Sigmoid colon (tissue), 3 donors: ENCODE results near the gene TMEM184B.

Source experiments
- POLR2A ChIP-seq, 2 donors: fragments of 450-650 bp; IDR thresholded peaks; one replicate each; pipeline ENCODE4 v1.6.1; 2016; ENCODE audit warnings: antibody characterized with exemption in 2 of 2, mild to moderate bottlenecking in 2 of 2, moderate library complexity in 2 of 2
- TF ChIP-seq, protein P1 (sequence below), 4 experiments: fragments of 450-650 bp in 3 of 4; fragments of 200-600 bp in 1 of 4; IDR thresholded peaks; one replicate each; pipeline ENCODE4 v1.5.1; 2016 to 2019; ENCODE audit warnings: antibody characterized with exemption in 4 of 4, mild to moderate bottlenecking in 3 of 4, moderate library complexity in 2 of 4

DNA sequence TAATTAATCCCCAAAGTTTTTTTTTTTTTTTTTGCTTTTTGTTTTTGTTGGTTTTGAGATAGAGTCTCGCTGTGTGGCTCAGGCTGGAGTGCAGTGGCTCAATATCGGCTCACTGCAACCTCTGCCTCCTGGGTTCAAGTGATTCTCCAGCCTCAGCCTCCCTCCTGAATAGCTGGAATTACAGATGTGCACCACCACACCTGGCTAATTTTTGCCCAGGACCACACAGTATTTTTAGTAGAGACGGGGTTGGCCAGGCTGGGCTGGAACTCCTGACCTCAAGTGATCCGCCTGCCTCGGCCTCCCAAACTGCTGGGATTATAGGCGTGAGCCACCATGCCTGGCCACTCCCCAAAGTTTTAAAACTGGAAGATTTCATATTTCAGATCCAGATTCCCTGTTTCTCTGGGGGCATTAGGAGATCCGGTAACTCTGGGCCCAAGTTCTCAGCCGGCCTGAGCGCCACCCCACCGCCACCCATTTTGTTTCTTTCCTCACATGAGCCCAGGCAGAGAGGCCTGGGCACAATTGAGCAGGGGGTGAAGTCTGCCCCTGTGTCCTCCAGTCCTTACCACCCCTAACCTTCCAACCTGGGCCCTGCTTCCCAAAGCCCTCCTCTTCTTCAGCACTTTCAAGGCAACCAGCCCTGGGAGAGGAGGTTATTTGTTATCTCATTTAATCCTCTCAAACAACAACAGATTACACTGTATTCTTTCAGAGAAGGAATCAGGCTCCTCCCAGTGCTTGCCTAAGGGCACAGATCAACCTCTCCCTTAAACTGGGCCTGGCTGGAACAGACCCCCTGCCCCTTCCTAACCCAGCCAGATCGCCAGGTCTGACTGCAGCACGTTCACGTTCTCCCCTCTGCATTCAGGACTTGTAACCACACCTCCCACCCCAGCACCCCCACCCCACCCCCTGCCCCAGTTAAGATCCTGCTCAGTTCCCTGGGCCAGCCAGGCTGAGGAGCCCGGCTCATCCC is 46.3 kb upstream of the TMEM184B start:
- TF ChIP-seq POLR2A (IDR thresholded peaks at IDR 0.05): no peak
- TF ChIP-seq, protein P1, sequence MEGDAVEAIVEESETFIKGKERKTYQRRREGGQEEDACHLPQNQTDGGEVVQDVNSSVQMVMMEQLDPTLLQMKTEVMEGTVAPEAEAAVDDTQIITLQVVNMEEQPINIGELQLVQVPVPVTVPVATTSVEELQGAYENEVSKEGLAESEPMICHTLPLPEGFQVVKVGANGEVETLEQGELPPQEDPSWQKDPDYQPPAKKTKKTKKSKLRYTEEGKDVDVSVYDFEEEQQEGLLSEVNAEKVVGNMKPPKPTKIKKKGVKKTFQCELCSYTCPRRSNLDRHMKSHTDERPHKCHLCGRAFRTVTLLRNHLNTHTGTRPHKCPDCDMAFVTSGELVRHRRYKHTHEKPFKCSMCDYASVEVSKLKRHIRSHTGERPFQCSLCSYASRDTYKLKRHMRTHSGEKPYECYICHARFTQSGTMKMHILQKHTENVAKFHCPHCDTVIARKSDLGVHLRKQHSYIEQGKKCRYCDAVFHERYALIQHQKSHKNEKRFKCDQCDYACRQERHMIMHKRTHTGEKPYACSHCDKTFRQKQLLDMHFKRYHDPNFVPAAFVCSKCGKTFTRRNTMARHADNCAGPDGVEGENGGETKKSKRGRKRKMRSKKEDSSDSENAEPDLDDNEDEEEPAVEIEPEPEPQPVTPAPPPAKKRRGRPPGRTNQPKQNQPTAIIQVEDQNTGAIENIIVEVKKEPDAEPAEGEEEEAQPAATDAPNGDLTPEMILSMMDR (IDR thresholded peaks at IDR 0.05): no peak
